PC-9 (cell line): Measurements from ENCODE around the gene SETD1B. TPM values are rescaled to one million over a fixed set of nuclear protein-coding genes. Genes with fewer than 3 reads are reported as not detected.

Experiments
- BruUV-seq: library from RNA; stranded (reverse); fragments of 400-500 nt; replicated peaks from 2 replicates; lab custom pipeline; 2021; lab: Mats Ljungman, UMichigan
- CTCF ChIA-PET: fragments of 300-600 bp; sonication (Branson Sonifier 250); formaldehyde crosslinking; loops from one replicate; lab custom pipeline; 2022; ENCODE audit warnings: antibody characterized with exemption; lab: Charles Lee
- POLR2A ChIA-PET: fragments of 300-600 bp; sonication (Branson Sonifier 250); formaldehyde crosslinking; loops from one replicate; lab custom pipeline; 2022; ENCODE audit warnings: antibody characterized with exemption; ENCODE audit not compliant: unreplicated experiment; lab: Charles Lee
- DNase-seq, 2 experiments: peaks; one replicate each; pipeline versions ENCODE4 v3.0.0 to v3.0.0-alpha.2; 2015 to 2022; ENCODE audit warnings: mixed read lengths in 1 of 2
- H2AFZ ChIP-seq: fragments of 200-600 bp; sonication (generic); 2 replicates; pipeline ENCODE4 v1.8.1; 2017; ENCODE audit warnings: antibody characterized with exemption
- H3F3A ChIP-seq: fragments of 200-600 bp; sonication (generic); 2 replicates; pipeline ENCODE4 v1.8.1; 2017; ENCODE audit warnings: antibody characterized with exemption, mild to moderate bottlenecking, low read depth; ENCODE audit not compliant: insufficient read depth
- H3K27ac ChIP-seq: fragments of 200-600 bp; sonication (generic); 2 replicates; pipeline ENCODE4 v1.6.1; 2016; ENCODE audit warnings: mixed run types
- H3K27me3 ChIP-seq: fragments of 200-600 bp; sonication (generic); 2 replicates; pipeline ENCODE4 v1.6.1; 2016; ENCODE audit warnings: low read depth, mixed run types; ENCODE audit not compliant: insufficient read depth
- H3K36me3 ChIP-seq: fragments of 200-600 bp; sonication (generic); 2 replicates; pipeline ENCODE4 v1.6.1; 2016; ENCODE audit warnings: low read depth, mixed run types
- H3K4me1 ChIP-seq: fragments of 200-600 bp; sonication (generic); replicated peaks from 2 replicates; pipeline ENCODE4 v1.6.1; 2016; ENCODE audit warnings: mixed run types; ENCODE audit not compliant: insufficient read depth
- H3K4me2 ChIP-seq: fragments of 200-600 bp; sonication (generic); 2 replicates; pipeline ENCODE4 v1.6.1; 2017; ENCODE audit warnings: mixed run types
- H3K4me3 ChIP-seq: fragments of 200-600 bp; sonication (generic); 2 replicates; pipeline ENCODE4 v1.6.1; 2016; ENCODE audit warnings: mixed run types
- H3K79me2 ChIP-seq: fragments of 200-600 bp; sonication (generic); 2 replicates; pipeline ENCODE4 v1.6.1; 2017; ENCODE audit warnings: low read depth, mixed run types
- H3K9me2 ChIP-seq: fragments of 200-600 bp; sonication (generic); 2 replicates; pipeline ENCODE4 v1.8.1; 2017; ENCODE audit warnings: mild to moderate bottlenecking; ENCODE audit not compliant: insufficient read depth
- H3K9me3 ChIP-seq: fragments of 200-600 bp; sonication (generic); 2 replicates; pipeline ENCODE4 v1.8.1; 2016; ENCODE audit warnings: low read depth; ENCODE audit not compliant: insufficient read depth
- H4K20me1 ChIP-seq: fragments of 200-600 bp; sonication (generic); 2 replicates; pipeline ENCODE4 v1.8.1; 2017; ENCODE audit not compliant: insufficient read depth
- EZH2 ChIP-seq: fragments of 200-600 bp; sonication (generic); IDR thresholded peaks from 2 replicates; pipeline ENCODE4 v1.8.0; 2017; ENCODE audit warnings: antibody characterized with exemption, low read depth
- intact Hi-C: fragments of 100-400 bp; cut with micrococcal nuclease; formaldehyde crosslinking; loops from one replicate; pipeline ENCODE4 v1.10.0; 2022; ENCODE audit not compliant: unreplicated experiment
- total RNA-seq: library from RNA; stranded (reverse); gene quantifications from 2 replicates; pipeline ENCODE4 v1.2.3, GENCODE V29; 2021
- TF ChIP-seq, protein P1 (sequence below): fragments of 200-600 bp; sonication (generic); conservative IDR thresholded peaks from 2 replicates; pipeline ENCODE4 v1.6.1; 2017; ENCODE audit warnings: mixed run types, antibody characterized with exemption, mild to moderate bottlenecking, moderate library complexity

The SETD1B gene
- total RNA-seq, 1 experiment from 2014 or later = 22.6 TPM

DNA sequence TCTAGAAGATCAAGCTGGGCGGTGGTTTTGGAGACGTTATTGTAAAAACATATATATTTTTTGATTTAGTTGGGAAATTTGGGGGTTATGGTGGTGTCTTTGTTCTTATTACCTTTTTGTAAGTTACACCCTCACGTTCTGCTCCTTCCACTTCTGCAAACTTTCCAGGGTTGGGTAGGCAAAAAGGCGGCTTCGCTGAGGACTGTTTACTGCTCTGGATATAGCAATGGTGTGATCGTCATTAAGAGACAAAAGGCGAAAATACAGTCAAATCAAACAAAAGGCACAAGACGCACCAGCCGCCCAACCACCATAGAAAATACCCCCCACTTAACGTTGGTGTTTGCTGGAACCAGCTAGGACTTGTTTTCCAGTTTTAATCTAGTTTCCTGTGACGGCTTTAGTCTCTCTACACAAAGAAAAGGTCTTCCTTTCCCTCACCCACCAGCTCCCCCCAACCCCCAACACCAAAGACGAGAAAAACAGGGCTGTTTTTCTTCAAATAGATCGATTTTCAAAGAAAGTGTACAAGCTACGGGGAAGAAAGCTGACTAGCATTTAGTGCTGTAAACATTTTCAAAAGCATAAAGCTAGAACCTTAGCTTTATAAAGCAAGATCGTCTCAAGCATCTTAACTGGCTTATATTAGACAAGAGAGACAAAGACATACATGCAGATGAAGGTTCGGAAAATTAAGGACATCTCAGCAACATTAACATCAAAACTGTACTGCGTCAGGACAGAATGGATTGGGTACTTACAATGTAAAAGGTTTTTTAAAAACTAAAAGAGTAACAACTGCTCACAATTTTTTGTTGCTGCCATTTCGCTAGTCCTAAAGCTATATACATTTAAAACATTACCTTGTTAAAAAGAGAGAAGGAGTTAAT, 2.0 kb upstream of the SETD1B start:
- BruUV-seq = no TSS peak
- Histone ChIP-seq H3K27ac (peak overlapping the region; percentile 100), H3K9me3 (no peaks in the 10 kb centered on the region), H3K4me1 (peaks cover 37% of the 10 kb centered on the region), H2AFZ (no peak overlapping the region), H4K20me1 (no peaks in the 10 kb centered on the region; the same call in 1 of the 2 replicates), H3K4me3 (peak overlapping the region; percentile 83), H3K27me3 (no peaks in the 10 kb centered on the region), H3K9me2 (no peaks in the 10 kb centered on the region), H3K4me2 (peak overlapping the region; percentile 100), H3F3A (peaks cover 54% of the 10 kb centered on the region), H3K79me2 (peaks cover 63% of the 10 kb centered on the region), H3K36me3 (no peaks in the 10 kb centered on the region)
- ChIA-PET POLR2A (interaction anchor here (0.6 to 0.8 kb wide), 3 partner anchors 21 to 115 kb away, joined by 3 to 10 read pairs (median 4); no protein-coding TSS in a partner anchor), CTCF (no interaction called here)
- intact Hi-C loops = no loop called here
- TF ChIP-seq, protein P1, sequence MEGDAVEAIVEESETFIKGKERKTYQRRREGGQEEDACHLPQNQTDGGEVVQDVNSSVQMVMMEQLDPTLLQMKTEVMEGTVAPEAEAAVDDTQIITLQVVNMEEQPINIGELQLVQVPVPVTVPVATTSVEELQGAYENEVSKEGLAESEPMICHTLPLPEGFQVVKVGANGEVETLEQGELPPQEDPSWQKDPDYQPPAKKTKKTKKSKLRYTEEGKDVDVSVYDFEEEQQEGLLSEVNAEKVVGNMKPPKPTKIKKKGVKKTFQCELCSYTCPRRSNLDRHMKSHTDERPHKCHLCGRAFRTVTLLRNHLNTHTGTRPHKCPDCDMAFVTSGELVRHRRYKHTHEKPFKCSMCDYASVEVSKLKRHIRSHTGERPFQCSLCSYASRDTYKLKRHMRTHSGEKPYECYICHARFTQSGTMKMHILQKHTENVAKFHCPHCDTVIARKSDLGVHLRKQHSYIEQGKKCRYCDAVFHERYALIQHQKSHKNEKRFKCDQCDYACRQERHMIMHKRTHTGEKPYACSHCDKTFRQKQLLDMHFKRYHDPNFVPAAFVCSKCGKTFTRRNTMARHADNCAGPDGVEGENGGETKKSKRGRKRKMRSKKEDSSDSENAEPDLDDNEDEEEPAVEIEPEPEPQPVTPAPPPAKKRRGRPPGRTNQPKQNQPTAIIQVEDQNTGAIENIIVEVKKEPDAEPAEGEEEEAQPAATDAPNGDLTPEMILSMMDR = no peak
- no peak for TF ChIP-seq EZH2
- DNase-seq = no peak

DNA sequence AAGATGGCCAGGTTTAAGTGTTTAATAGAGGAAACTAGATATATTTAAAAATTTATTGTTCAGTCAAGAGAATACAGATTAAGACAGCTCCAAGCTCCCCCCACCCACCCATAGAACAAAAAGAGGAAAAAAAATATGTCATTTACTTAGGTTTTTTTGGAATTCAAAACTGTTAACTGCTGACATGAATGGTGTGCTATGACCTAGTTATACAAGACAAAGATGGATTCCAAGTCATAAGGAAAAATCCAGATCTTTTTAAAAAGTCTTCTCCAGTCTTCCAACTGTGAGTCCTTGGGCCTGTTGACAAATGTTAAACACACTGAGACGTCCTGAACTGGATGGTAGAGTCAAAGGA, 1.3 kb upstream of the SETD1B start:
- Histone ChIP-seq H3F3A (peaks cover 53% of the 10 kb centered on the region), H3K9me3 (no peaks in the 10 kb centered on the region), H3K27ac (peak overlapping the region; percentile 100), H3K36me3 (no peaks in the 10 kb centered on the region), H3K4me1 (peaks cover 37% of the 10 kb centered on the region), H3K27me3 (no peaks in the 10 kb centered on the region), H3K79me2 (peaks cover 68% of the 10 kb centered on the region), H3K4me3 (peak overlapping the region; percentile 83), H4K20me1 (no peaks in the 10 kb centered on the region; the same call in 1 of the 2 replicates), H3K4me2 (peak overlapping the region; percentile 100), H3K9me2 (no peaks in the 10 kb centered on the region), H2AFZ (no peak overlapping the region)
- BruUV-seq = TSS peak; percentile 69
- CTCF ChIA-PET = interaction anchor here (1.0 kb wide), 1 partner anchor 10 kb away, joined by 4 read pairs; no protein-coding TSS in a partner anchor
- POLR2A ChIA-PET = interaction anchor here (0.6 to 1.3 kb wide), 7 partner anchors 9 to 490 kb away, joined by 3 to 10 read pairs (median 4); partner anchors contain the start of genes PSMD9 and RHOF
- TF ChIP-seq, protein P1 = no peak
- no peak for TF ChIP-seq EZH2
- intact Hi-C loops = no loop called here
- no peak for DNase-seq

DNA sequence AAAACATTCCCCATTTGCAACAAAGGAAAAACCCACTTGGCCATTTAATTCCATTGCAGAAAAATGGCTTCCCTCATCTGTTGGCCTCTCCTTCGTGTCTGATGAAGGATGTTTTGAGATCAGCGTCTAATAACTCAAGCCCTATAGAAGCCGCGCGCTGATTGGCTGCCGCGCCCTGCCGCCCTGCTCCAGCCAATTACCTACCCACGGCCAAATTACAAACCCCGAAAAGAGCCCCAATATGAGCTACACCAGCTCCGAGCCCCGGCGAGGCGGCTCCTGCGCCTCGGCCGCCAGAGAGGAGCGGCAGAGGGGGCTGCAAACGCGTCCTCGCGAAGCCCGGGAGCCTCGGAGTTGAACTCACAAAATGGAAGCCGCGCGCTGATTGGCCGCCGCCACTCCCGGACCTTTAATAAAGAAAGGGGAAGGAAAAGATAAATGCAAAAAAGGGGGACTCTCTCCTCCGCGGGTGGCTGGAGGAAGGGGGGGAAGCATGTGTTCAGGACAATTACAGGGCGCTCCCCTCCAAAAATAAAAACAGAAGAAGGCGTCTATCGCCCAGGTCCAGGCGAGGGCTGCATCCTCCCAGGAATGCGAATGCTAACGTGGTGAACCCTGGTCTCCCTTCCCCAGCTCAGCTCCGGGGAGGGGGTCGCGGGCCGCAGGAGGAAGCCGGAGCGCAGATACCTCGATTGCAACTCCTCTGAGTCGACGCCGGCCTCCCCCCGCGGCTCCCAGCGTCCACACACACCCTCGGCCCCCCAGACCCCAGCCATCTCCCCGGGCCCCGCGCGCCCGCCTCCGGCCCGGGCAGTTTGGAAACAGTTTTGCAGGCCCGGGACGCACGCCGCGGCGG, 738 bp upstream of the SETD1B start:
- CTCF ChIA-PET = interaction anchor here (0.6 to 1.0 kb wide), 2 partner anchors 9 to 1764 kb away, joined by 4 to 6 read pairs; no protein-coding TSS in a partner anchor
- H4K20me1 ChIP-seq = no peaks in the 10 kb centered on the region; the same call in 1 of the 2 replicates
- no peaks in the 10 kb centered on the region for H3K27me3 ChIP-seq
- TF ChIP-seq, protein P1 = no peak
- TF ChIP-seq EZH2 = no peak
- intact Hi-C loops = no loop called here
- POLR2A ChIA-PET = interaction anchor here (0.6 to 1.3 kb wide), 12 partner anchors 9 to 636 kb away, joined by 3 to 12 read pairs (median 4); partner anchors contain the start of genes PSMD9, RHOF and TMEM120B
- peaks cover 47% of the 10 kb centered on the region for H3F3A ChIP-seq
- DNase-seq = peak; percentile 88 to 92
- H3K79me2 ChIP-seq = peaks cover 67% of the 10 kb centered on the region
- no peaks in the 10 kb centered on the region for H3K9me2 ChIP-seq
- no peaks in the 10 kb centered on the region for H3K9me3 ChIP-seq
- no peaks in the 10 kb centered on the region for H3K36me3 ChIP-seq
- H3K27ac ChIP-seq = peak overlapping the region; percentile 100
- peak overlapping the region; percentile 100 for H3K4me2 ChIP-seq
- H3K4me3 ChIP-seq = peak overlapping the region; percentile 83
- H3K4me1 ChIP-seq = peaks cover 31% of the 10 kb centered on the region
- TSS peak; percentile 14 for BruUV-seq
- peak overlapping the region; percentile 68 for H2AFZ ChIP-seq
